Measurements from ENCODE around the gene SLC25A42. TPM values are rescaled to one million over a fixed set of nuclear protein-coding genes. Genes with fewer than 3 reads are reported as not detected.
"Not testable (repeated sequence)": the region's sequence is repeated elsewhere in the genome, so short reads cannot be mapped to it uniquely, and the experiment has no call there.

Gene SLC25A42
- total RNA-seq, 4 donors from 2014 or later, result 4.6 to 13.9 (median 7.4) TPM

GRCh38 chr19:19098084-19098702 is 34.4 kb downstream of the SLC25A42 start:
- intact Hi-C loops (cut with DNase I; ENCODE audit: low total_unique reads), result no loop called here
- TF ChIP-seq POLR2A (IDR thresholded peaks at IDR 0.05) (no peak), CTCF (IDR thresholded peaks at IDR 0.05) (no peak)
- H3K4me3 ChIP-seq (ENCODE audit: low read depth, poor library complexity, severe bottlenecking), result no peak overlapping the region
- 81 to 84% methylated on average over 9 of the region's 9 CpGs for WGBS, 2 donors
- DNase-seq (ENCODE audit: low spot score in 2 of 2), result no peak

GRCh38 chr19:19098703-19099632 is 35.2 kb downstream of the SLC25A42 start:
- TF ChIP-seq CTCF (IDR thresholded peaks at IDR 0.05), result no peak
- no peak for TF ChIP-seq POLR2A (IDR thresholded peaks at IDR 0.05)
- no peak for DNase-seq (ENCODE audit: low spot score in 2 of 2)
- no peak overlapping the region for H3K4me3 ChIP-seq (ENCODE audit: low read depth, poor library complexity, severe bottlenecking)
- WGBS, 2 donors, result 87 to 92% methylated on average over 18 of the region's 18 CpGs
- intact Hi-C loops (cut with DNase I; ENCODE audit: low total_unique reads), result no loop called here

- DNase-seq (ENCODE audit: low spot score in 2 of 2), result no peak
- no peak overlapping the region for H3K4me3 ChIP-seq (ENCODE audit: low read depth, poor library complexity, severe bottlenecking)
- WGBS, 2 donors, result 97 to 98% methylated on average over 8 of the region's 8 CpGs
- intact Hi-C loops (cut with DNase I; ENCODE audit: low total_unique reads), result no loop called here
- TF ChIP-seq CTCF (IDR thresholded peaks at IDR 0.05), result no peak
- no peak for TF ChIP-seq POLR2A (IDR thresholded peaks at IDR 0.05)
Measured at GRCh38 chr19:19101540-19101939, 37.7 kb downstream of the SLC25A42 start.

- H3K4me3 ChIP-seq (ENCODE audit: low read depth, poor library complexity, severe bottlenecking); DNase-seq (ENCODE audit: low spot score in 2 of 2); intact Hi-C loops (cut with DNase I; ENCODE audit: low total_unique reads): not testable (repeated sequence)
- WGBS, 2 donors, result 96% methylated on average over 10 of the region's 10 CpGs
Measured at GRCh38 chr19:19102566-19102965, 38.8 kb downstream of the SLC25A42 start.

- H3K4me3 ChIP-seq (ENCODE audit: low read depth, poor library complexity, severe bottlenecking), result no peak overlapping the region
- DNase-seq (ENCODE audit: low spot score in 2 of 2), result no peak
- intact Hi-C loops (cut with DNase I; ENCODE audit: low total_unique reads), result no loop called here
- TF ChIP-seq POLR2A (IDR thresholded peaks at IDR 0.05) (no peak), CTCF (IDR thresholded peaks at IDR 0.05) (no peak)
- WGBS, 2 donors, result 81 to 82% methylated on average over 11 of the region's 11 CpGs
Measured at GRCh38 chr19:19103167-19103566, 39.4 kb downstream of the SLC25A42 start.

- TF ChIP-seq POLR2A (IDR thresholded peaks at IDR 0.05) (no peak), CTCF (IDR thresholded peaks at IDR 0.05) (no peak)
Measured at GRCh38 chr19:19105365-19106055, 41.7 kb downstream of the SLC25A42 start.

More at GRCh38 chr19:19105365-19106055, 41.7 kb downstream of the SLC25A42 start:
- 28 to 38% methylated on average over 29 of the region's 36 CpGs for WGBS, 2 donors
- H3K4me3 ChIP-seq (ENCODE audit: low read depth, poor library complexity, severe bottlenecking), result no peak overlapping the region
- no peak for DNase-seq (ENCODE audit: low spot score in 2 of 2)
- intact Hi-C loops (cut with DNase I; ENCODE audit: low total_unique reads), result no loop called here
